Measurements from ENCODE around the gene THAP6.
"Not testable (repeated sequence)": the region's sequence is repeated elsewhere in the genome, so short reads cannot be mapped to it uniquely, and the experiment has no call there.

DNA sequence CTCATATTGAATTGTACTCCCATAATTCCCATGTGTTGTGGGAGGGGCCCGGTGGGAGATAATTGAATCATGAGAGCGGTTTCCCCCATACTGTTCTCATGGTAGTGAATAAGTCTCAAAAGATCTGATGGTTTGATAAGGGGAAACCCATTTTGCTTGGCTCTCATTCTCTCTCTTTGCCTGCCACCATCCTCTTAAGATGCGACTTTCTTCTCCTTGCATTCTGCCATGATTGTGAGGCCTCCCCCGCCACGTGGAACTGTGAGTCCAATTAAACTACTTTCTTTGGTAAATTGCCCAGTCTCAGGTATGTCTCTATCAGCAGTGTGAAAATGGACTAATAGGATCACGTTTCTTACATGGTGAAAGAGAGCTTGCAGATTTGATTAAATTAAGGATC is 23.0 kb downstream of the THAP6 start:
- TF ChIP-seq EZH2 (IDR thresholded peaks at IDR 0.05; ENCODE audit: borderline replicate concordance, insufficient read depth, low read depth, low read length, poor library complexity, severe bottlenecking) = not testable (repeated sequence)
- TF ChIP-seq, protein P1, sequence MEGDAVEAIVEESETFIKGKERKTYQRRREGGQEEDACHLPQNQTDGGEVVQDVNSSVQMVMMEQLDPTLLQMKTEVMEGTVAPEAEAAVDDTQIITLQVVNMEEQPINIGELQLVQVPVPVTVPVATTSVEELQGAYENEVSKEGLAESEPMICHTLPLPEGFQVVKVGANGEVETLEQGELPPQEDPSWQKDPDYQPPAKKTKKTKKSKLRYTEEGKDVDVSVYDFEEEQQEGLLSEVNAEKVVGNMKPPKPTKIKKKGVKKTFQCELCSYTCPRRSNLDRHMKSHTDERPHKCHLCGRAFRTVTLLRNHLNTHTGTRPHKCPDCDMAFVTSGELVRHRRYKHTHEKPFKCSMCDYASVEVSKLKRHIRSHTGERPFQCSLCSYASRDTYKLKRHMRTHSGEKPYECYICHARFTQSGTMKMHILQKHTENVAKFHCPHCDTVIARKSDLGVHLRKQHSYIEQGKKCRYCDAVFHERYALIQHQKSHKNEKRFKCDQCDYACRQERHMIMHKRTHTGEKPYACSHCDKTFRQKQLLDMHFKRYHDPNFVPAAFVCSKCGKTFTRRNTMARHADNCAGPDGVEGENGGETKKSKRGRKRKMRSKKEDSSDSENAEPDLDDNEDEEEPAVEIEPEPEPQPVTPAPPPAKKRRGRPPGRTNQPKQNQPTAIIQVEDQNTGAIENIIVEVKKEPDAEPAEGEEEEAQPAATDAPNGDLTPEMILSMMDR (IDR thresholded peaks at IDR 0.05) = not testable (repeated sequence)
